Gastrocnemius medialis (tissue), 4 donors: ENCODE data around the gene ZNF438. TPM values are rescaled to one million over a fixed set of nuclear protein-coding genes. Genes with fewer than 3 reads are reported as not detected.

Source experiments
- ATAC-seq, 2 donors: fragments of 150-250 bp; one replicate each; pipeline ENCODE4 v1.9.1; 2016
- DNase-seq, 2 donors: peaks; one replicate each; pipeline ENCODE4 v3.0.0-alpha.2; 2019
- H3K27ac ChIP-seq, 4 donors: fragments of 200-600 bp; sonication (generic); 1 replicate in 1 of 4; 2 replicates in 3 of 4; pipeline ENCODE4 v1.5.1; 2016 to 2018; ENCODE audit warnings: mild to moderate bottlenecking in 2 of 4, moderate library complexity in 1 of 4
- H3K27me3 ChIP-seq, 3 donors: fragments of 200-600 bp; sonication (generic) in 2 of 3; 1 replicate in 1 of 3; 2 replicates in 2 of 3; pipeline versions ENCODE4 v1.5.1 to v1.6.0; 2016 to 2019; ENCODE audit warnings: mild to moderate bottlenecking in 1 of 3, moderate library complexity in 1 of 3
- H3K36me3 ChIP-seq, 2 donors: fragments of 200-600 bp; sonication (generic) in 1 of 2; one replicate each; pipeline ENCODE4 v1.5.1; 2017 to 2018
- H3K4me1 ChIP-seq, 2 donors: fragments of 200-600 bp; sonication (generic) in 1 of 2; one replicate each; pipeline ENCODE4 v1.5.1; 2016 to 2017; ENCODE audit warnings: mild to moderate bottlenecking in 2 of 2
- H3K4me3 ChIP-seq, 4 donors: fragments of 200-600 bp; sonication (generic) in 3 of 4; 1 replicate in 1 of 4; 2 replicates in 3 of 4; pipeline ENCODE4 v1.5.1; 2016 to 2019; ENCODE audit warnings: mild to moderate bottlenecking in 2 of 4
- H3K9me3 ChIP-seq, 3 donors: fragments of 200-600 bp; sonication (generic) in 2 of 3; 1 replicate in 1 of 3; 2 replicates in 2 of 3; pipeline ENCODE4 v1.5.1; 2016 to 2019
- CTCF ChIP-seq, 5 experiments: fragments of 450-650 bp in 3 of 5; fragments of 200-600 bp in 2 of 5; sonication (generic) in 2 of 5; IDR thresholded peaks in 4 of 5; conservative IDR thresholded peaks in 1 of 5; 1 replicate in 4 of 5; 2 replicates in 1 of 5; pipeline ENCODE4 v1.5.1; 2016 to 2019; ENCODE audit warnings: antibody characterized with exemption in 5 of 5, mild to moderate bottlenecking in 3 of 5, moderate library complexity in 3 of 5
- POLR2A ChIP-seq, 2 donors: fragments of 450-650 bp; IDR thresholded peaks; one replicate each; pipeline ENCODE4 v1.6.1; 2017; ENCODE audit warnings: antibody characterized with exemption in 2 of 2, mild to moderate bottlenecking in 2 of 2, moderate library complexity in 2 of 2
- in situ Hi-C, 4 donors: fragments of 200-750 bp; cut with MboI; loops; one replicate each; pipeline versions ENCODE4 v1.15.0 to v1.8.0; 2017; ENCODE audit warnings: low sequenced_read_pairs in 4 of 4
- intact Hi-C: fragments of 100-400 bp; cut with DNase I; formaldehyde crosslinking; loops from one replicate; pipeline ENCODE4 v1.15.1; 2023; ENCODE audit warnings: low total_unique reads
- total RNA-seq, 4 donors: library from RNA; depleted of rRNA; stranded (reverse); fragments of >200 nt; gene quantifications; one replicate each; pipeline versions ENCODE4 v1.1.0 to v1.2.3, GENCODE V29; 2016

ZNF438 gene
- total RNA-seq, 4 donors from 2014 or later, result 14.4 to 37.0 (median 26.5) TPM

DNA sequence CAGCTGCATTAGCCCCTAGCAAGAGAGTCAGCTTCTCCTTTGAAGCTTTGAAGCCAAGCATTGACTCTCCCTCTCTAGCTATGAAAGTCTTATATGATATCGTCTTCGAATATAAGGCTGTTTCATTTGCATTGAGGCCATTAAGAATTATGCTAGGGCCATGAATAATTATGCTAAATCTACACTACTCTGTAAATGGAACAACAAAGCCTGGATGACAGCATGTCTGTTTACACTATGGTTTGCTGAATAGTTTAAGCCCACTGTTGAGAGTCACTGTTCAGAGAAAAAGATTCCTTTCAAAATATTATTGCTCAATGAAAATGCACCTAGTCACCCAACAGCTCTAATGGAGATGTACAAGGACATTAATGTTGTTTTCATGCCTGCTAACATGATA, 52.8 kb downstream of the ZNF438 start:
- Histone ChIP-seq H3K36me3 (no peaks in the 10 kb centered on the region), H3K4me1 (peaks cover 32 to 52% of the 10 kb centered on the region in 2 donors), H3K4me3 (no peak overlapping the region), H3K27me3 (no peaks in the 10 kb centered on the region), H3K9me3 (no peaks in the 10 kb centered on the region), H3K27ac (peak overlapping the region; percentile 16 to 91 (median 84))
- intact Hi-C loops, result no loop called here
- TF ChIP-seq CTCF (IDR thresholded peaks at IDR 0.05 in 4 of 5, conservative IDR thresholded peaks at IDR 0.05 in 1 of 5) (no peak), POLR2A (IDR thresholded peaks at IDR 0.05) (no peak)
- ATAC-seq, result no peak
- in situ Hi-C loops, result no loop called here
- no peak for DNase-seq

- Histone ChIP-seq H3K4me1 (peaks cover 37 to 43% of the 10 kb centered on the region in 2 donors), H3K27me3 (no peaks in the 10 kb centered on the region), H3K27ac (peak overlapping the region; percentile 24 to 91 (median 58)), H3K9me3 (no peaks in the 10 kb centered on the region), H3K36me3 (no peaks in the 10 kb centered on the region), H3K4me3 (no peak overlapping the region)
- intact Hi-C loops, result no loop called here
- in situ Hi-C loops, result no loop called here
- no peak for TF ChIP-seq POLR2A (IDR thresholded peaks at IDR 0.05)
- TF ChIP-seq CTCF (IDR thresholded peaks at IDR 0.05 in 4 of 5, conservative IDR thresholded peaks at IDR 0.05 in 1 of 5), result no peak
- no peak for DNase-seq
- no peak for ATAC-seq
Observed at GRCh38 chr10:30977385-30977784, 54.3 kb downstream of the ZNF438 start.

GRCh38 chr10:30974773-30975415, 56.8 kb downstream of the ZNF438 start:
- intact Hi-C loops (loop anchor here (5.0 kb wide), 4 partner anchors 32 to 1082 kb away; partner anchors contain the start of gene KIF5B), in situ Hi-C loops (no loop called here)
- TF ChIP-seq CTCF (IDR thresholded peaks at IDR 0.05 in 4 of 5, conservative IDR thresholded peaks at IDR 0.05 in 1 of 5) (no peak), POLR2A (IDR thresholded peaks at IDR 0.05) (no peak)
- H3K9me3 ChIP-seq, result no peaks in the 10 kb centered on the region
- H3K36me3 ChIP-seq, result no peaks in the 10 kb centered on the region
- H3K4me3 ChIP-seq, result peak overlapping the region in 2 of 4 donors; percentile 40 to 50
- H3K4me1 ChIP-seq, result peaks cover 35 to 42% of the 10 kb centered on the region in 2 donors
- H3K27me3 ChIP-seq, result no peaks in the 10 kb centered on the region
- ATAC-seq (peak; percentile 60 to 69), DNase-seq (no peak)
- peak overlapping the region; percentile 84 to 93 (median 89) for H3K27ac ChIP-seq

GRCh38 chr10:30974355-30974754, 57.3 kb downstream of the ZNF438 start:
- Histone ChIP-seq H3K27me3 (no peaks in the 10 kb centered on the region), H3K36me3 (no peaks in the 10 kb centered on the region), H3K27ac (peak overlapping the region; percentile 84 to 93 (median 89)), H3K4me3 (peak overlapping the region in 3 of 4 donors; percentile 5 to 50 (median 40)), H3K9me3 (no peaks in the 10 kb centered on the region), H3K4me1 (peaks cover 41 to 45% of the 10 kb centered on the region in 2 donors)
- in situ Hi-C loops (no loop called here), intact Hi-C loops (loop anchor here (5.0 kb wide), 4 partner anchors 33 to 1083 kb away; partner anchors contain the start of gene KIF5B)
- DNase-seq (no peak), ATAC-seq (peak; percentile 15 to 57)
- no peak for TF ChIP-seq CTCF (IDR thresholded peaks at IDR 0.05 in 4 of 5, conservative IDR thresholded peaks at IDR 0.05 in 1 of 5)
- no peak for TF ChIP-seq POLR2A (IDR thresholded peaks at IDR 0.05)
